ENCODE data around the gene CD300A.

DNA sequence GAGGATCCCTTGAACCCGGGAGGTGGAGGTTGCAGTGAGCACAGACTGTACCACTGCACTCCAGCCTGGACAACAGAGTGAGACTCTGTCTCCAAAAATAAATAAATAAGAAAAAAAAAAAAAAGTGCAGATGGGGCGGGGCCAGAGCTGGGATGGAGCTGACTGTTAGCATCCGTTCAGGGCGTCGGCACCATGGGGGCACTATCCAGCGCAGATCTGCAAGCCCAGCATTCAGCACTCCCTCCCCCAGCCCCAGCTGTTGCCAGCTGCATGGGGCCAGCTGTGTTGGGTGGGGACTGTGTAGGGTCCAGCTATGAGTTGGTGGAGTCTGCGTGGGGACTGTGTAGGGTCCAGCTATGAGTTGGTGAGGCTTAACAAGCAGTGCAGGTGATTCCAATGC is 21.3 kb upstream of the CD300A start:
- TF ChIP-seq, protein P1, sequence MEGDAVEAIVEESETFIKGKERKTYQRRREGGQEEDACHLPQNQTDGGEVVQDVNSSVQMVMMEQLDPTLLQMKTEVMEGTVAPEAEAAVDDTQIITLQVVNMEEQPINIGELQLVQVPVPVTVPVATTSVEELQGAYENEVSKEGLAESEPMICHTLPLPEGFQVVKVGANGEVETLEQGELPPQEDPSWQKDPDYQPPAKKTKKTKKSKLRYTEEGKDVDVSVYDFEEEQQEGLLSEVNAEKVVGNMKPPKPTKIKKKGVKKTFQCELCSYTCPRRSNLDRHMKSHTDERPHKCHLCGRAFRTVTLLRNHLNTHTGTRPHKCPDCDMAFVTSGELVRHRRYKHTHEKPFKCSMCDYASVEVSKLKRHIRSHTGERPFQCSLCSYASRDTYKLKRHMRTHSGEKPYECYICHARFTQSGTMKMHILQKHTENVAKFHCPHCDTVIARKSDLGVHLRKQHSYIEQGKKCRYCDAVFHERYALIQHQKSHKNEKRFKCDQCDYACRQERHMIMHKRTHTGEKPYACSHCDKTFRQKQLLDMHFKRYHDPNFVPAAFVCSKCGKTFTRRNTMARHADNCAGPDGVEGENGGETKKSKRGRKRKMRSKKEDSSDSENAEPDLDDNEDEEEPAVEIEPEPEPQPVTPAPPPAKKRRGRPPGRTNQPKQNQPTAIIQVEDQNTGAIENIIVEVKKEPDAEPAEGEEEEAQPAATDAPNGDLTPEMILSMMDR (IDR thresholded peaks at IDR 0.05 in 4 of 5, conservative IDR thresholded peaks at IDR 0.05 in 1 of 5): no peak
- TF ChIP-seq POLR2A (IDR thresholded peaks at IDR 0.05): no peak
